NCI-H345 (cell line): ENCODE measurements around the gene DNAJB8.

Experiments
- DNase-seq: peaks from one replicate; lab custom pipeline; 2025; lab: John Stamatoyannopoulos, UW

DNAJB8 gene

DNA sequence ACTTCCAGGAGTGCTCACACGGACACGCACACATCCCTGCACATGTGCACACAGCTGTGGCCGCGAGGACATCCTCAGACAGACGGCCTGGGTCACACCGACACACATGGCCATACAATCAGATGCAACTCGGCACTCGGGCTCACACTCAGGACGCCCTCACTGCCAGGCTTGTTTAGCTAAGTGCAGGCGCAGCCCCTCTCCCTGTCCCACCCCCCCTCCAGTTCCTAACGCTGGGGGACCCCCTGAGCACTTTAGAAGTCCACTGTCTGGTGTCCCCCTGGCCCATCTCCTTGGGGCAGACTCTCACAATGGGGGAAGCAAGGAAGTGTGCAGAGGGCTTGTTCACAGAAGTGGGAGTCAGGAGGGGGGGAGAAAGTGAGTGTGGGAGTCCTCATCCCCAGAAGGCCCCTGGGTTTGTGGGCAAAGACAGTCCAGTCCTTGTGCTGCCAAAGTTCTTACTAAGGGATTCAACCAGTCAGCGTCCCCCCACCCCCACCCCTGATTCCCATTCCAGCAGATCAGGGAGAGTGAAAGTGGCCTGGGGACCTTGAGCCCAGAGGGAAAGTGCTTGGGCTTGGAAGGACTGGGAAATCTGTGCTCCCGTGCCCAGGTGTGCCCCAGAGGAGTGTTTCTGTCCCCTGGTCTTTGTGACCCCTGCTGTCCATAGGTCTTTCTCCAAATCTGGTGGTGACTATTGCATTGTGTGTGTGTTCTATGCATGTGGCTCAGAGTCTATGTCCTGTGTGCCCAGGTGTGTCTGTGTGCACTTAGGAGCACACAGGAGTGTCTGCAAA lies 27.1 kb upstream of the DNAJB8 start:
- no peak for DNase-seq

DNA sequence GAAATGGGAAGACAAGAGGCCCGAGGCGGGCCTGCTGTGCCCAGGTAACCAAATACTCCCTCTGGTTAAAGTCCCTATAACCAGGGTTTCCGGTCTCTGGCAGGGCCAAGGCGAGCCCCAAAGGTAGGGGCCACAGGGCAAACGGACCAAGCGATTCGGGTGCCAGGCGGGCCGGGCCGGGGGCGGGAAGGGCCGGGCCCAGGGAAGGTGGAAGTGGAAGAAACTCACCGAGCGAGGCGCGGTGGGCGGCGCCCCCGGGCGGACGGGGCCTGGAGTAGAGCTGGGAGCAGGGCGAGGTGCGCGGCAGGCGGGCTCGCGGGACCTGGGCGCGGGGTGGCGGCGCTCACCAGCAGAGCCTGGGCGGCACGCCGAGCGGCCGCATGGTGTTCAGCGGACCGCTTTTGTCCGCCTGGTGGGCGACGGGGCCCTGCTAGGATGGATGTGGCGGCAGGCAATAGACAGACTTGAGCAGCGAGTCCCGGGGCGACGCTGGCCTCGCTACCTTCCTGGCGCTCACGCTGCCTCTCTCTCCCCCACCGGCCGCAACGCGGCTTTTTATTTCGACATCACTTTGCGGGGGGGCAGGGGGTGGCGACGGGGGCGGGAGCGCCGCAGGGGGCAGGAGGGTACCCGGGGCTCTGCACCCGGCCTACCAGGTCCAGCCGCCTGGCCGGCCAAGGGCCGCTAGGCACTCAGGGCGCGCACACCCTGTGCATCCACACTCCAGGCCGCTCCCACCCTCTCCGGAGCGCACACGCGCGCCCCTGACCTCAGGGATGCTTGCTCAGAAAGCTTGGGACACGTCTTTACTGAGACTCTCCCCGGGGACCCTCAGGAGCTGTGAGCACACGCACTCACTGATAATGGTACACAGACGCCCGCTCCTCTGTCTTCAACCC lies 26.2 kb upstream of the DNAJB8 start, which contains the start of gene GATA2:
Gene GATA2 (minus strand): TSS at position 531 of the 899 bp plus-strand sequence. CDS start 6,170 bp downstream, outside the sequence.
- no peak for DNase-seq

- no peak for DNase-seq
Observed at GRCh38 chr3:128491941-128492670, 25.4 kb upstream of the DNAJB8 start.

- no peak for DNase-seq
Observed at GRCh38 chr3:128491691-128491940, 24.9 kb upstream of the DNAJB8 start.

- no peak for DNase-seq
Observed at GRCh38 chr3:128490915-128491690, 24.4 kb upstream of the DNAJB8 start.

- no peak for DNase-seq
Observed at GRCh38 chr3:128490650-128490914, 23.9 kb upstream of the DNAJB8 start.

GRCh38 chr3:128489927-128490649 lies 23.4 kb upstream of the DNAJB8 start:
- peak; percentile 23 for DNase-seq

DNA sequence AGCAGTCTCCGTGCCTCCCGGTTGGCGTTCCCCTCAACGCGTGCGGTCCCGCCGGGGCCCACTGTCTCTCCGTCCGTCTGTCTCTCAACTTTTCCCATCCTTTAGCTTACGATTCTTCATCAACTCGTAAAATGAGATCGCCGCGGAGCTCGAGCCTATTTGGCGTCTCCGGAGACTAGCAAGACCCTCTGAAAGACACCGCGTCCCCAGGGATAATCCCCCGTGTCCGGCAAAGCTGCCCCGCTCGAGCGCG lies 22.9 kb upstream of the DNAJB8 start:
- no peak for DNase-seq

GRCh38 chr3:128488991-128489673 lies 22.4 kb upstream of the DNAJB8 start:
- DNase-seq: no peak

GRCh38 chr3:128488636-128488990 lies 21.9 kb upstream of the DNAJB8 start:
- DNase-seq: no peak

GRCh38 chr3:128487813-128488635 lies 21.3 kb upstream of the DNAJB8 start:
- DNase-seq: no peak

GRCh38 chr3:128487538-128487812 lies 20.8 kb upstream of the DNAJB8 start:
- no peak for DNase-seq

- no peak for DNase-seq
Observed at GRCh38 chr3:128486681-128487537, 20.2 kb upstream of the DNAJB8 start.

- DNase-seq: no peak
Observed at GRCh38 chr3:128486205-128486628, 19.5 kb upstream of the DNAJB8 start.

DNA sequence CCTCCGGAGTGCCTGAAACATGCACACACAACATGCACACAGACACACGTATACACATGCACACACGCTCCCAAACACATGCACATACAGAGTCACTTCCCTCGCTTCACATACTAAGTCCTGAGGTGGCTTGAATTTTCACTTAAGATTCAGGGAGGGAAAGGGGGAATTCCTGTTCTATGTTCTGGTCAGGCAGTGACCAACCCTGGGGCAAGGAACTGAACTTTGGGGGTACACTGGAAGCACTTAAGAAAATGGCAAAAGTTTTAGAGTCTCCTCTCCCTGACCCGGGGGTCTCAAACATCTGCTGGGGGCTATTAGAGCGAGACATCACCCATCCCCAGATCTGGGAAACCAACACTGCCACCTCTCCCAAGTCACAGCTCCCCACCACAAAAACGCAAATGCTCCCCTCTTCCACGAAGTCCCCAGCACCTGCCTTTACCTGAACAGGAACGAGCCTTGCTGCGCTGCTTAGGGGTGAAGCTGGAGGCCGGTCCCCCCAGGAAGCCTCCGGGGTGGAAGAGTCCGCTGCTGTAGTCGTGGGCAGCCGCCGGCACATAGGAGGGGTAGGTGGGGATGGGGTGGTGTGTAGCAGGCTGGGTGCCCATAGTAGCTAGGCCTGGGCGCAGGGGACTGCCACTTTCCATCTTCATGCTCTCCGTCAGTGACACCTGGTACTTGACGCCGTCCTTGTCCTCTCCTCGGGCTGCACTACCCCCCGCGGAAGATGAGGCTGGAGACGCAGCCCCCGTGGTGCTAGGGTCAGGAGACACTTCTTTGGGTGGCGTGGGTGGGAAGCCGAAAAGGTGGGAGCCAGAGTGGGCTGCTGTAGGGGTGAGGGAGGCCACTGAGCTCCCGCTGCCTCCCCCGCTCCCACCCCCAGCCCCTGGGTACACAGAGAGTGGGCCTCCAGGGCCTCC lies 18.9 kb upstream of the DNAJB8 start:
- no peak for DNase-seq

GRCh38 chr3:128484404-128485281 lies 18.0 kb upstream of the DNAJB8 start:
- DNase-seq: no peak

DNA sequence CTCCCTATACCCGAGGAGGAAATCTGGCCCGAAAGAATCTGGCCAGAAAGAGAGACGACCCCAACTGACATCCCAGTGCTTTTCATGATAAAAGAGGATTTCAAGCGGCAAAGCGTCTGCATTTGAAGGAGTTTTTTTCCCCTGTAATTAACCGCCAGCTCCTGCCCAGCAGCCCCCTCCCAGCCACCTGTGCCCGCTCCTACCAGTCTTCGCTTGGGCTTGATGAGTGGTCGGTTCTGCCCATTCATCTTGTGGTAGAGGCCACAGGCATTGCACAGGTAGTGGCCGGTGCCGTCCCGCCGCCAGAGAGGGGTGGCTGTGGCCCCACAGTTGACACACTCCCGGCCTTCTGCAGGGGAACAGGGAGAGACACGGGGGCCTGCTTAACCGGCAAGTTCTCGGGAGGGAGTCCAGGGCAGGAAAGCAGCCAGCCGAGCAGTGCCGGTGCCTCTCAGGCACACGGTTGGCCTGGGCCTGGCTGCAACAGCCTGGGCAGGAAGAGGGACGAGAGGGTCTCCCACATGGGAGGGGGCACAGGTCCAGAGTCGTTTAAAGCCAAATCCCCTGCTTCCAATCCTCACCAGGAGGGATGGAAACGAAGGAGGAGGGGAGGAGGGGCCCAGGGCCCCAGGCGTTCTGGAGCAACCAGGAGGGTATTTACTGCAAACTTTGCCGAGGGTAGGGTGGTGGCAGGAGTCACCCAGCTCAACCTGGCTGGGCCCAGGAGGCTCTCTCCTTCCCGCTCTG lies 17.1 kb upstream of the DNAJB8 start:
- no peak for DNase-seq
